SK-N-SH (cell line): ENCODE measurements around the gene LFNG. TPM values are rescaled to one million over a fixed set of nuclear protein-coding genes. Genes with fewer than 3 reads are reported as not detected.

Experiments used
- CTCF ChIA-PET: fragments of 300-600, 350-600 bp; formaldehyde crosslinking; extraction: SDS; loops from one replicate; lab custom pipeline; 2021; lab: Yijun Ruan, JAX
- POLR2A ChIA-PET: fragments of 350-600 bp; sonication (Branson Sonifier 250); formaldehyde crosslinking; extraction: SDS; loops from one replicate; lab custom pipeline; 2020; ENCODE audit warnings: antibody characterized with exemption, inconsistent platforms; lab: Yijun Ruan, JAX
- DNase-seq: peaks from one replicate; pipeline ENCODE4 v3.0.0; 2012
- H2AFZ ChIP-seq: fragments of 200-600 bp; sonication (generic); 2 replicates; pipeline ENCODE4 v1.8.1; 2016; ENCODE audit warnings: antibody characterized with exemption, mild to moderate bottlenecking, low read depth
- H3F3A ChIP-seq: fragments of 200-600 bp; sonication (generic); replicated peaks from 2 replicates; pipeline ENCODE3; 2016; ENCODE audit warnings: antibody characterized with exemption, mild to moderate bottlenecking; ENCODE audit not compliant: insufficient read depth
- H3K27ac ChIP-seq, 2 experiments: fragments of 200-500 bp in 1 of 2; fragments of 200-600 bp in 1 of 2; sonication (Bioruptor generic) in 1 of 2; sonication (generic), shearing (Covaris generic) in 1 of 2; 2 replicates each; pipeline versions ENCODE4 v1.5.1 to v1.6.1; 2014 to 2016; ENCODE audit warnings: low read depth in 2 of 2, inconsistent platforms in 1 of 2, low read length in 1 of 2, mild to moderate bottlenecking in 1 of 2, mixed read lengths in 1 of 2
- H3K27me3 ChIP-seq: fragments of 200-600 bp; sonication (generic), shearing (Covaris generic); 2 replicates; pipeline ENCODE4 v1.6.1; 2016; ENCODE audit warnings: mixed run types; ENCODE audit not compliant: insufficient read depth
- H3K36me3 ChIP-seq, 2 experiments: fragments of 200-500 bp in 1 of 2; fragments of 200-600 bp in 1 of 2; sonication (Bioruptor generic) in 1 of 2; sonication (generic) in 1 of 2; replicated peaks in 1 of 2; 2 replicates each; pipeline versions ENCODE3 to v1.5.1; 2014 to 2016; ENCODE audit warnings: low read length in 1 of 2, mild to moderate bottlenecking in 1 of 2; ENCODE audit not compliant: insufficient read depth in 2 of 2, control insufficient read depth in 1 of 2
- H3K4me1 ChIP-seq, 2 experiments: fragments of 200-500 bp in 1 of 2; fragments of 200-600 bp in 1 of 2; sonication (Bioruptor generic) in 1 of 2; sonication (generic), shearing (Covaris generic) in 1 of 2; 2 replicates each; pipeline versions ENCODE4 v1.5.1 to v1.6.1; 2014 to 2016; ENCODE audit warnings: low read depth in 1 of 2, low read length in 1 of 2, mixed run types in 1 of 2; ENCODE audit not compliant: insufficient read depth in 2 of 2, control insufficient read depth in 1 of 2
- H3K4me2 ChIP-seq: fragments of 200-600 bp; sonication (generic), shearing (Covaris generic); 2 replicates; pipeline ENCODE4 v1.6.1; 2017; ENCODE audit warnings: mixed run types
- H3K4me3 ChIP-seq, 2 experiments: fragments of 200-500 bp in 1 of 2; fragments of 200-600 bp in 1 of 2; sonication (Bioruptor generic) in 1 of 2; sonication (generic), shearing (Covaris generic) in 1 of 2; 2 replicates each; pipeline versions ENCODE4 v1.5.1 to v1.8.1; 2014 to 2016; ENCODE audit warnings: low read depth in 2 of 2, inconsistent platforms in 1 of 2, low read length in 1 of 2, mild to moderate bottlenecking in 1 of 2, mixed read lengths in 1 of 2, moderate library complexity in 1 of 2
- H3K79me2 ChIP-seq: fragments of 200-600 bp; sonication (generic); 2 replicates; pipeline ENCODE4 v1.8.1; 2017; ENCODE audit warnings: mild to moderate bottlenecking; ENCODE audit not compliant: insufficient read depth
- H3K9ac ChIP-seq: fragments of 200-600 bp; sonication (generic); 2 replicates; pipeline ENCODE4 v1.6.1; 2017; ENCODE audit warnings: mixed run types
- H3K9me2 ChIP-seq: fragments of 200-600 bp; sonication (generic); 2 replicates; pipeline ENCODE4 v1.6.1; 2017; ENCODE audit warnings: mixed run types
- H3K9me3 ChIP-seq: fragments of 200-600 bp; sonication (generic); 2 replicates; pipeline ENCODE4 v1.6.1; 2017; ENCODE audit warnings: mixed run types, mild to moderate bottlenecking, moderate library complexity
- H4K20me1 ChIP-seq: fragments of 200-600 bp; sonication (generic); 2 replicates; pipeline ENCODE4 v1.6.1; 2017; ENCODE audit warnings: mild to moderate bottlenecking, mixed run types; ENCODE audit not compliant: insufficient read depth
- CHD2 ChIP-seq: fragments of 150-350 bp; IDR thresholded peaks from 2 replicates; pipeline ENCODE4 v1.6.1; 2018; ENCODE audit warnings: low read length; ENCODE audit not compliant: partially characterized antibody
- CTCF ChIP-seq: fragments of 200-600 bp; sonication (generic); IDR thresholded peaks from 2 replicates; pipeline ENCODE4 v1.6.1; 2017; ENCODE audit warnings: antibody characterized with exemption, mild to moderate bottlenecking, moderate library complexity
- ELF1 ChIP-seq: IDR thresholded peaks from 2 replicates; pipeline ENCODE4 v1.4.0; 2012
- FOSL2 ChIP-seq: IDR thresholded peaks from 2 replicates; pipeline ENCODE4 v1.4.0; 2012; ENCODE audit warnings: low read depth, mild to moderate bottlenecking, moderate library complexity, borderline replicate concordance
- FOXM1 ChIP-seq: IDR thresholded peaks from 2 replicates; pipeline ENCODE4 v1.4.0; 2012; ENCODE audit warnings: low read depth, mild to moderate bottlenecking
- GABPA ChIP-seq: IDR thresholded peaks from 2 replicates; pipeline ENCODE4 v1.4.0; 2012; ENCODE audit warnings: low read depth, mild to moderate bottlenecking
- GATA2 ChIP-seq: sonication (generic); formaldehyde crosslinking; IDR thresholded peaks from 2 replicates; pipeline ENCODE4 v1.5.0; 2020; ENCODE audit warnings: mild to moderate bottlenecking, missing genetic modification reagents
- MAX ChIP-seq: IDR thresholded peaks from 2 replicates; pipeline ENCODE4 v1.4.0; 2012; ENCODE audit warnings: low read depth
- MEF2A ChIP-seq: IDR thresholded peaks from 2 replicates; pipeline ENCODE4 v1.4.0; 2012; ENCODE audit warnings: low read depth, borderline replicate concordance
- NFIC ChIP-seq: IDR thresholded peaks from 2 replicates; pipeline ENCODE4 v1.4.0; 2012; ENCODE audit warnings: borderline replicate concordance
- PBX3 ChIP-seq: IDR thresholded peaks from 2 replicates; pipeline ENCODE4; 2012
- RAD21 ChIP-seq: IDR thresholded peaks from 2 replicates; pipeline ENCODE4 v1.6.1; 2012; ENCODE audit warnings: mild to moderate bottlenecking, low read length
- RCOR1 ChIP-seq: fragments of 150-350 bp; IDR thresholded peaks from 2 replicates; pipeline ENCODE4 v1.6.1; 2017; ENCODE audit warnings: antibody characterized with exemption, low read length
- RXRA ChIP-seq: IDR thresholded peaks from 2 replicates; pipeline ENCODE4 v1.4.0; 2012; ENCODE audit warnings: low read depth, mild to moderate bottlenecking, borderline replicate concordance
- SMC3 ChIP-seq: IDR thresholded peaks from 2 replicates; pipeline ENCODE4 v1.6.1; 2012; ENCODE audit warnings: low read depth, low read length, improper control_type of control experiment
- TCF12 ChIP-seq: IDR thresholded peaks from 2 replicates; pipeline ENCODE4 v1.4.0; 2012
- USF1 ChIP-seq: IDR thresholded peaks from 2 replicates; pipeline ENCODE4 v1.4.0; 2012; ENCODE audit warnings: low read depth, borderline replicate concordance
- YY1 ChIP-seq: IDR thresholded peaks from 2 replicates; pipeline ENCODE4 v1.4.0; 2012; ENCODE audit warnings: low read depth, mild to moderate bottlenecking
- ZBTB33 ChIP-seq: IDR thresholded peaks from 2 replicates; pipeline ENCODE4 v1.4.0; 2012; ENCODE audit warnings: low read depth, borderline replicate concordance
- WGBS: methylation state at CpG from one replicate; pipeline ENCODE4 v1.1.6; 2017; ENCODE audit warnings: low lambda C conversion rate; 5-methylcytosine and 5-hydroxymethylcytosine counted together
- polyA plus RNA-seq, 3 experiments: library from polyadenylated mRNA; depleted of rRNA; stranded (reverse); fragments of >200 nt; gene quantifications; 2 replicates each; pipeline ENCODE4 v1.2.3, GENCODE V29; 2012

LFNG gene
- polyA plus RNA-seq, 1 of the 3 experiments (the other 2 are of a cell fraction): 9.4 TPM

- ChIA-PET POLR2A (no interaction called here), CTCF (interaction anchor here (1.5 to 2.7 kb wide), 5 partner anchors 8 to 106 kb away, joined by 5 to 10 read pairs (median 6); no protein-coding TSS in a partner anchor)
- H3K27ac ChIP-seq: no peak overlapping the region
Measured at GRCh38 chr7:2575046-2575732, 55.6 kb downstream of the LFNG start.

More at GRCh38 chr7:2575046-2575732, 55.6 kb downstream of the LFNG start:
- 0 out of 2 replicates have a peak, but pooled peaks cover 5% of the 10 kb centered on the region for H3K79me2 ChIP-seq
- TF ChIP-seq RCOR1 (no peak), MAX (no peak), ELF1 (no peak), PBX3 (no peak), RXRA (no peak), SMC3 (no peak), YY1 (no peak), TCF12 (no peak), FOXM1 (no peak), NFIC (no peak), MEF2A (no peak), GATA2 (CRISPR knock-in tag) (no peak), GABPA (no peak), USF1 (no peak), CTCF (no peak), FOSL2 (no peak), RAD21 (no peak), CHD2 (no peak), ZBTB33 (no peak)
- TF ChIP-seq, all 33 proteins: peak for 0
- Histone ChIP-seq H2AFZ (no peak overlapping the region), H3K4me1 (no peaks in the 10 kb centered on the region), H3K9ac (no peak overlapping the region), H3F3A (no peaks in the 10 kb centered on the region), H3K9me2 (no peaks in the 10 kb centered on the region), H3K36me3 (peaks cover 3 to 27% of the 10 kb centered on the region in 2 experiments), H3K9me3 (no peaks in the 10 kb centered on the region), H3K27me3 (no peaks in the 10 kb centered on the region), H3K4me3 (no peak overlapping the region), H3K4me2 (no peak overlapping the region), H4K20me1 (no peaks in the 10 kb centered on the region)
- no peak for DNase-seq
- WGBS: 93% methylated on average over 21 of the region's 21 CpGs
